HG02840 (cell line): ENCODE data around the gene PDZK1IP1.

Source experiments
- ATAC-seq: cut with Tn5 transposase; IDR thresholded peaks from one replicate; pipeline ENCODE4 v1.9.1; 2021; ENCODE audit warnings: mild to moderate bottlenecking, moderate library complexity, moderate number of reproducible peaks; ENCODE audit not compliant: unreplicated experiment, low FRiP score

PDZK1IP1 gene

DNA sequence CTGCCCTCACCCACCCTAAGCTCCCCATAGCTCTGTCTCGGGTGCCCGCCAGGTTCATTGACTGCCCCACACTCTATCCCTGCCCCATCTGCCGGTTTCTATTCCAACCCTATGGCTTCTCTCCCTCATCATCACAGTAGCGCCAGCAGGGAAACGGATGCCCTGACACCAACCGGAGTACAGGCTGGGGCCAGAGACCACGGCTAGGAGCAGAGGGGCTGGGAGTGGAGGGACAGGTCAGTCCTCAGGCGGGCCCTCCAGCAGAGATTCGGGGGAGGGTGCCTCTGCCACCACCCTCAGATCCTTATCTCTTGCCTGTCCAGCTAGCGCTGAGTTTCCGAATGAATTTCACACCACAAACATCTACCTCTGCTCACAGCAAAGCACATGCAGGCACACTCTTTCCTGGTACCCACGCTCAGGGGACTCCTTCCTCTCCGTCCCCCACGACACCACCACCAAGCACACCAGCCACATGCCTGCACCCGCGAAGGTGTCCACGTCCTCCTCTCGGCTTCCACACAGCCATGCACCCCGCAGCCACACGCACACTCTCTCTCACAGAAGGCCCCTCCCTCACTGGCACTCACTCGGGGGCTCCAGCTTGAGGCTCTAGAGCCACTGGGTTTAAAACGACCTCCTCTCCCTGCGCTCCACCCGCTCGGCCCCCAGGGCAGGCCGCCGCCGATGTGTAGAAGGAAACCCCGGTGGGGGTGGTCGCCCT is 35.0 kb upstream of the PDZK1IP1 start:
- ATAC-seq, result no peak

DNA sequence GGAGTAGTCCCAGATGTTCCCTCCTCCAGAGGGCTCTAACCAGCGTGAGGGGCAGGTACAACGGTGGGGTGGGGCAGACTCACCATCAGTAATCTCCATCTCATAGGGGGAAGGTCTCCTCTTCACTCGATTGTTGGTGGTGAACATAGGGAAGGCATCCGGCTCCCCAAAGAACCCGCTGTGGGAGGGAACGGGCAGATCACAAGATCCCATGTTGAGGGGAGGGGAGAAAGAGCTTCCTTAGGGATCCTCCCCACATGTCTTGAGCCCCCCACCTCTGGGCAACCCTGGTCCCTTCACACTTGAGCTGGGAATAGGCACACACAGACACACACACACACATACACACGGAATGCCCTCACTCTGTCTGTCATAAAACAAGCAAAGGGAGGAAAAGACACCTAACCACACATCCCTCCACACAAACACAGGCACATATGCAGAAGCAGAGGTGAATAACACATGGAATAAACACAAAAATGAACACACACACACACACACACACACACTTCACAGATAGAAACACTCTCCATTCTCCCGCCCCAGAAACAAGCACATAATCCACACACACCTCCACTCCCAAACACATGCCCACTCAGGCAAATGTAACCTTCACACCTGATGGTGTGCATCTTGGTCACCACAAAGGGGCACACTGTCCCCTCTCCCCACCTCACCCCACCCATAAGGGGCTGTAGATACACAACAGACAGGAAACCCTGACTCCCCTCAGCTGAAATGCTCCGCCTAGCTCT is 34.3 kb upstream of the PDZK1IP1 start:
- no peak for ATAC-seq

DNA sequence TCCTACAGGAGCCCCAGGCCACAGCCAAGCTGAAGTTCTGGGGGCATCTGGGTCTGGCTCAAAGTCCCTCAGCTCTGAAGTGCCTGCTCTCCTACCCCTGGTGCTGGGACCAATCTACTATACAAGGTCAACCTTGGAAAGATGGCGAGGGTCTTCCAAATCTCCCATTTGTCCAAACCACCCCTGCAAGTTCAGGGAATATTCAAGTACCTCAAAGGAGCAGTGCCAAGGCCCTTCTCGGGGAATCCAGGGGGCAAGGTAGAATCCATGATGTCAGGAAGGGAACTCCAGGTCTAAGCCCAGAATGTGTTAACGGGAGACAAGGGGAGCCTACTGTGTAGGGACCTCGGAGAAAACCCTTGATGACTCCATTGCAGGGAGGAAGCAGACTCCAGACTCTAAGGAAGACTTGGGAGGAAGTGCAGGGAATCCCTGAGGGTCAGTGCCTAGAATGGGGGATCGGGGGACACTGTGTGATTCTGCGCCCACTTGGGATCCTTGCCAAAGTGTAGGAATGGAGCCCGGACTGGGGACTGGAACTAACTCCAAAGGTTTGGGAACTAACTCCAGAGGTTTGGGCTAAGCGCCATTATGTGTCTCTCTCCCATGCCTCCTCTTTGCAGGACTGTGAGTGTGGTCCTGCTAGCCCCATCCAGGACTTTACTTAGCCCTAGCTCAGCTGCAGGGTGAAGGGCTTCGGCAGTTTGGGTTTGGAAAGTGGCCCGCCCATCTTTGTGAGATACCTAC is 33.5 kb upstream of the PDZK1IP1 start:
- ATAC-seq, result no peak

DNA sequence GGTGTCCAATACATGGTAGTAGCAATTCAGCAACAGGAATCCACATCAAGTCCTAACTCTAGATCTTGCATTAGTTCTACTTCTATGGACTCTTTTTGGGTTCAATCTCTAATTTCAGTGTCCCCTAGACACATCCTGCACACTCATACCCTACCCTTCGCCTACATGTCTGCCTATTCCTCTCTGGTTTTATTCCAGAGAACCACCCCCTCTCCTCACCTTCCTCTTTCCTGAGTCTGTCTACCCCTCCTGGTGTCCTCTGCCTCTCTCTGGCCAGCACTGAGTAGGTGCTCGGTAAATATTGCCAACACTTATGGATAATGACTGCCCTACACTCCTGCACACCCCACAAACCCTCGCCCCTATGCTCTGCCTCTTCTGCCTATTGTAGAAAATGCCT is 32.6 kb upstream of the PDZK1IP1 start:
- ATAC-seq, result no peak

DNA sequence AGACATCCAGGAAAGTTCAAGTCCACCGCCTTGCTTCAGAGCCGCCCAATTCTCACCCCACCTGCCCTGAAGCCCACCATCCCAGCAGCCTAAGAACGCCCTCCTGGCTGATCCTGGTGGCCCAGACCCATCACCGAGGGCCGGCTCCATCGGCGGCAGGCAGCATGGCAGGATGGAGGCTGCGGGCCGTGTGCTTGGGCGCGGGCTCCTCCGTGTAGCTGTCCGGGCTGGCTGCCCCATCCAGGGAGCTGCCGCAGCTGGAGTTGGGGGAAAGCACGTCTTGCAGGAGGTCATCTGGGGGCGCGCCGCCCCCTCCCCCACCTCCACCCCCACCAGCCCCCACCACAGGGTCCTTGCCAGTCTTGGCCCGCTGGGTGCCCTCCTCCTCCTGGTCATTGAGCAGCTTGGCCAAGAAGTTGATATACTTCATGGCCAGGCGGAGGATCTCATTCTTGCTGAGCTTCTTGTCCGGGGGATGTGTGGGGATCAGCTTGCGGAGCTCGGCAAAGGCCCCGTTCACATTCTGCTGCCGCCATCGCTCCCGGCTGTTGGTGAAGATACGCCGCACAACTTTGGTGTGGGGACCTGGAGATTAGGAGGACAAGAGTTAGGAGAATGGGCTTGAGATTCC is 29.9 kb upstream of the PDZK1IP1 start:
- ATAC-seq, result no peak

DNA sequence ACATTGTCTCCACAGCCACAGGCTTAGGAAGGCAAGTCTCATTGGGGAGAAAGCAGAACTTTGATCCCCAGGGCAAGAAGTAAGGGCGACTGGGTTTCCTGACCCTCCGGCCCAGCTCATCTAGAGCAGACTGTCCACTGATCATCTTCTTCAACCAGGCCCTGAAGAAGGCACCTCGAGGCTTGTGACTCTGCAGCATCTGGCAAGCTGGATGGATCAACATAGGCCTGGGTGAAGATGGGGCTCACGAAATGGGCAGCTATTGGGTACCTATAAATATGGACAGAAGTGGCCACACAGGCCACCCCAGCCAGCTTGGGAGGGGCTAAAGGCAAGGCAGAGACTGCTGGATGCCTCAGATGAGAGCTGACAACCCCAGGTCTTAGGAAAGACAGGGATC is 29.2 kb upstream of the PDZK1IP1 start:
- ATAC-seq, result no peak

DNA sequence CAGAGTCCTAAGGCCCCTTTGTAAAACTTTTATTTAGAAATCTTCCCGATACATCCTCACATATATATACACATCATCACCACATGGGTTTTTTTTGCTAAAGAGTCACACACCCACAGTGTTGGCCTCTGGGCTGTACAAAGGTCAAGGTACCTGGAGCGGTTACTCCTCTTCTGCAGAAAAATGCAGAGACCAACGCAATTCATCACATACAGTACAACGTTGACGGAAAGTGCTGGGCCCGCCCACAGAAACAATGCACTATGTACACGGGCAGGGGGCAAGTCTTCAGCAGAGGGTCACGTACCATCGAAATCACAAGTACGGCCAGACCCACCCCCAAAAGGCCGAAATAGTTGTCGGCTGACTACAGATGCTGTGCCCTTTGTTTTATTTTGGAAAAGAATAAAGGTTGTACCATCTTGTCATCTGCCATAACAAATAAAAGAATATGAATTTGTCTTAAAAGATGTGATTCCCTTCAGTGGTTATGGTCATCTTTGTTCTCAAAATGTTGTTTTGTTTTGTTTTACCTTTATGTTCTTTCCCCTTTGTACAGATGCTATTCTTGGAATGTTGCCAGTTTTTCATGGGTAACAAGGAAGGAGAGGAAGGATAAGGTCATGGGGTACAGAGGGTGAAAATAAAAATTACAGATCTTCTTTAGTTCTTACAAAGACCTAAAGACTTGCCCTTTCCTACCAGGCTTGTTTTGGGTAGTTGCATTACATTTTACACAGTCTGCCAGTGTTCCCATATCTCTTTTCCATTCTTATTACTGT is 26.6 kb upstream of the PDZK1IP1 start:
- ATAC-seq, result no peak

DNA sequence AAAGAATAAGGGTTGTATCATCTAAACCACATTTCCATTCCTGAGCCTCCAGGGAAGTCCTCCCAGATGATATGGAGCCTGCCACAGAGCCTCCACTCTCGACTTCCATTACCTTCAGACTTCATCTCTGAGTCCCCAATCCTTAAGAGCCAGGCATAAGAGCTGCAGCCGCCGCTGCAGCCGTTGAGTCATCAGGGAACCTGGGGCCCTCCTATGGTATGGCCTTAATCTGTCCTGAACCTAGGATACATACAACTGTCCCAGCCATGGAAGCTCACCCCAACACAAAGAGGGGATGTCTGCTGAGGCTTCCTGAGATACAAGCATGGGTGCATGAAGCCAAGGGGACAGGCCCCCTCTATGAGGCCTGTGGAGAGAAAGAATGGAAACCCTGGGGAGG is 25.9 kb upstream of the PDZK1IP1 start:
- no peak for ATAC-seq

DNA sequence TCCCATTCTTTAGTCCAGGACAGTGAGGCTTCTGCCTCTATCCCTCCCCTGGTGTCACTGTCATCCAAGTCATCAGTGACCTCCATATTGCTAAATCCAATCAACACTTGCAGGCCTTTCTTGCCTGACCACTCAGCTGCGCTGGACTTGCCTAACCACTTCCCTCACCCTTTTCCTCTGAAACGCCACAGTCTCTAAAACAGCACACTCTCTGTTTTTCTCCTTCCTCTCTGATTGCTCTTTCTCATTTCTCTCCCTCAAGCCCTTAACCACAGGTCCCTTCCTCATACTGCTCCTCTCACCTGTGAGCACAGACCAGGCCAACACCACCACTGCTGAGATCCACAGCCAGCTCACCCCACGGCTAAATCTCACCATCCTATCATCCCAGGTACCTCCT is 24.7 kb upstream of the PDZK1IP1 start:
- ATAC-seq, result no peak

DNA sequence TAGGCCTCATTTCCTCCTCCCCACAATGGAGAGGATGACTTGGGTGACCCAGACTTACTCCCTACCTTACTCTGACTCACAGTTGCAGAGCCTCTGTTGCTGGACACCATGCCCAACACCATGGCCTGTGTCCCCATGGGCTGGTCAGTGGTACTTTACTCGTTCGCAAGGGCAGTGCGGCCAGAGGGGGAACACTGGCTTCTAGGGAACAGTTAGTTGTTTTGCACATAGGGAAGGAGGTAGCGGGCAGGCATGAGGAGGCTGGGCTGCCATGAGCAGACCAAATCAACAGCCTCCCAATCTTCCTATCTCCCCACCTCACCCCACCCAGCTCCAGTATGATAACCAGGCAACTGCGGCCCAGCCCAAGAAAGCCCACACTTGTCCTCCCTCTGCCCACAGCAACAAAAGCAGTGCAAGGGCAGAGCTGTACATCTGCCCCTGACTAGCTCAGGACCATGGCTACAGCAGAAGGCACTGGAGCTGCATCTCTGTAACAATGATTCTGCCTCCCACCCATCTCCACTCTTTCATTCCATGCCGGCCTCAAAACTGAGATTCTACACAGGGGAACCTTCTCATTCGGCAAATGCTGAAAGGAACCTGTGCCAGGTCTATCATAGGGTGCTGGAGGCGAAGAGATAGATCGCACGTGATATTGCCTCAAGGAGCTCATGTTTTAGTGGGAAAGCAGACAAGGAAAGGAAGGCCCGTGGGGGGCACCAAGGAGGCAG is 23.6 kb upstream of the PDZK1IP1 start:
- no peak for ATAC-seq

DNA sequence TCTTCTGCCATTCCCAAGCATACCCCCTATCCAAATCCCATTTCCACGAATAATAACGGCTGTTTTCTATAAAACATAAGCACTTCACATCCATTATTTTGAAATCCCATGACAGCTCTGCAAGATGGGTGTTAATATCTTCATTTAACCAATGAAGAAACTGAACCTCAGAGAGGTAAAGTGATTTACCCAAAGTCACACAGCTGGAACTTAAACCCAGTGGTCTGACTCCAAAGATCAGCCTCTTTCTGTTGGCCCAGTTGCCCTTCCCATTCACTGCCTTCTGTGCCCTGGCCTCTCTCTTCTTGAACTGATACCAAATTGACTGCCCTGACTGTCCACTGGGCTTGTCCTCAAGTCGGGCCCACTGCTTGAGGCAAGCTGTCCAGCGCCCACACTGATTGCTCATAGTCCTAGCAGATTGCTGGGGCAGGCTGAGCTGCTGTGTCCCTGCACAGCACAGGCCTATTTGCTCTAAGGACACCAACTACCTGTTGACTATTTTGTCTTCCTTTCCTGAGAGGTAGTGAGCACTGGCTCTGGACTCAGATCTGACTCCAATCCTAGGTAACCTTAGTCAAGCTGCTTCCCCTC is 22.9 kb upstream of the PDZK1IP1 start:
- ATAC-seq, result no peak

DNA sequence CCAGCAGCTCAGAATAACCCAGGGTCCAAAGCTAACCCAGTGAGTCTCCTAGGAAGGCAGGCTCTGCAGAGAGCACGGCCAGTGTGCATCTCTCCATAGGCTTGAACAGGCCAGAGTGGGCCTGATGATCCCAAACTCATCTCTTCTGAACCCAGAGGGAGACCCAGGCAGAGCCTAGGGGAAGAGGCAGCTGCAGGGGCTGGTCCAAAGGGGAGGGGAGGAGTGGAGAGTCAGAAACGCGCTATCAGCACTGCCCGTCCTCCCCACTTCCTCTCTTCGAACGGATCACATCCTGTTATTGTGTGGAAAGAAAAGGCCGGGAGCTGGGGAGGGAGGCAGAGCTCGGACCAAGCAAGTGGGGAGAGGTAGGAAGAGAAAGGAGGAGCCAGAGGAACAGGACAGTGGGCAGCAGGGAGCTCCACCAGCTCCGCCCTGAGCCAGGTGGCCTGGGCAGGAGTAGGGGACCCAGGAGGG is 22.0 kb upstream of the PDZK1IP1 start:
- ATAC-seq, result no peak

DNA sequence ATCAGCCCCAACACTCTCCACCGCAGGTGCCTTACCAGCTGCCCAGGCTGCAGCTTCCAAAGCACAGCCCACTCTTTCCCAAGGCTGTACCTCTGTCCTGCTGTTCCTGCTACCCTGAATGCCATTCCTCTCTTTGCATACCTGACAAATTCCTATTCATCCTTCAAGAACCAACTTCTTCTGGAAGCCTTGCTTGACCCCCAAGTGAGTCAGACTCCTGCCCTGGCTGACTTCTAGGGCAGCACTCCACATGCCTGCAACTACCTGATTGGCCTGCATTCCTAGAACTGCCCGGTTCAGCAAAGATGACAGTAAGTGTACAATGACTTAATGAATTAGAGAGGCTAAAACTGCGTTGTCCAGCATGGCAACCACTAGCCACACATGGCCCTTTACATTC is 20.8 kb upstream of the PDZK1IP1 start:
- ATAC-seq, result no peak

DNA sequence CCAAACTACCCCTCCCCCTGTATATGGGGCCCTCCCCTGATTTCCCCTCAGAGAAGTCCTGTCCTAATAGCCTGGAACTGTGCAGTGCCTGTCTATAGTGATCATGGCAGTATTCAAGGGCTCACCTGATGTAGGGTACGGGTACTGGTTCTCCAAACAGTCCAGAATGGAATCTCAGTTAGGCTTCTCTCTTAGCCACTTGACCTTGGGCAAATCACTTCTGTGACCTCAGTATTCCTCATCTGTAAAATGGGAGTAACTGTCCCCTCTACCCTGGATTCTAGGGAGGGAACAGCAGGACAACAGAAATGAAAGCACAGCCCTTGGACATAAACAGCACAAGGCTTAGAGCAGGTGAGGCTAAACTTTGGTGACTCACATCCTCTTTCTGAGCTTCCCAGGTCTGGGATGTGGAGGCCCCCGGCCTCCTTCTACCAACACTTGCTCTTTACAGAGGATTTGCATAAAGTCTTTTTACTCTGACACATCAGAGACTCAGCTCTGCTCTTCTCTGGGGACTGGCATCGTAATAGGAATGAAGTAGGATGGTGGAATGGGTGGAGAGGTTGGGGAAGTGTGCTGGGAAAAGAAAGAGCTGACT is 20.0 kb upstream of the PDZK1IP1 start:
- no peak for ATAC-seq

DNA sequence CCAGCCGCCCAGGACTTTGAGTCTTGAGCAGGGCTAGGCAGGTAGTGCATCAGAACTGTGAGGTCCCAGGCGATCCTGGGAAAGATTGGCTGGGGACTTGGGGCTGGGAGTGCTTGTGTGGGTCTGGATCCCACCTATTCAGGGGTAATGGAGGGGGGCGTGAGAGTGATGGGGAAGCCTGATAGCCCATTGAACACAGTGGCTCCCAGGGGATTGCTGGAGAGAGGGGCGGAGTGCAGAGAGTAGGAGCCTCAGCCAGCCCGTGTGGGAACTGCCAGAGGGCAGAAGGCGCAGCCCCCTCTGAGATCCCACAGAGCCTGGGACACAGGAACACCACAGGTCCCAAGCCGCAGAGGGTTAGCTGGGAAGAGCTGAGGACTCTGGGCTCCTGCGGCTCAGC is 19.3 kb upstream of the PDZK1IP1 start:
- no peak for ATAC-seq

DNA sequence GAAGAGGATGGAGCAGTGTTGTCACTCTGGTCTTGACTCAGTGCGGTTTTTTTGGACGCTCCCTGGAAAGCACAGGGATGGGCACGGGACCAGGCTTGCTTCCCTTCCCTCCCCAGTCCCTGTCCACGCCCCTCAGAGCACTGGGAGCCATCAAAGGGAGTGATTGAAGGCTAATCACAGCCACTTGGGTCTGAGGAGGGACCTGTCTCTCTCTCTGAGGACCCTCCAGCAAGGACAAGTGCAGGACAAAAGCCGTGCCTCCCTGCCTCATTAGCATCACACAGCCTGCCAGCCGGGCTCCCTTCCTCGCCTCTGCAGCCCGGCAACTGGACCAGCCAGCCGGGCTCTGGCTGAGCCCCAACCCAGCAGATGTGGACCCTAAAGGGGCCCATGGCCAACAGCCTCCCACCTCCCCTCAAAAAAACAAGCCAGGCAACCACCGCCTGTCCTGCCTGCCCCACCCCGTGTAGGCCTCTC is 18.6 kb upstream of the PDZK1IP1 start:
- ATAC-seq, result no peak

DNA sequence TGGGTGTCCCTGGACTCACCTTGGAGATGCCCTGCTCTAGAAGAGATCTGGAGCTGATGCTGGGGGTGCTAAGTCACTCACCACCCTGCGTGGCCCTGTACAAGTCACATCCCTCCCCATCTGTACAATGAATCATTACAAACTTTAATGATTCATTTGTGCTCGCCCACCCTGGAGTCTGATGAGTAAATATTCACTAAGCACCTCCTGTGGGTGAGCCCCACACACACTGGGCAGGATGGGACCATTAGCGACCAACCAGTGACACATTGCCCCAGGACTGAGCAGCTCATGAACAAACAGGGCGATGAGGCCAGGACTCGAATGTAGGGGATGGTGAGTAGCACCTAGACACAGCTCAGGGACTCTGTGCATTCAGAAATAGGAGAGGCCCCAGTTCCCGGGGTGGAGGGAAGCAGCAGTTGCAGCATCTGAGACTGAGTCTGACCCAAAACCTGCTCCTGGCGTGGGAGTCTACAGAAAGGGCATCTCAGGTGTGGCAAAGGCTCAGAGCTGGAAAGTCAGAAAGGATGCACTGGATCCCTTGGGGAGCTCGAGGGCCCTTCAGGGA is 18.1 kb upstream of the PDZK1IP1 start:
- no peak for ATAC-seq

DNA sequence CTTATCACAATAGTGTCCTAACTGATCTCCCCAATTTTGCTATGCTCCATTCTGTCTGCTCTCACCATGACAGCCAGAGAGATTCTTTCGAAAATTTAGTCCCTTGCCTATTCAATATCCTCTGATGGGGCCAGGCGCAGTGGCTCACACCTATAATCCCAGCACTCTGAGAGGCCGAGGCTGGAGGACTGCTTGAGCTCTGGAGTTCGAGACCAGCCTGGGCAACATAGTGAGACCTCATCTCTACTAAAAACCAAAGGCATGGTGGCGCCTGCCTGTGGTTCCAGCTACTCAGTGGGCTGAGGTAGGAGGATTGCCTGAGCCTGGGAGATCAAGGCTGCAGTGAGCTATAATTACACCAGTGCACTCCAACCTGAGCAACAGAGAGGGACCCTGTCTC is 16.1 kb upstream of the PDZK1IP1 start:
- no peak for ATAC-seq
